ENCODE data around the gene TTC21B. TPM values are rescaled to one million over a fixed set of nuclear protein-coding genes. Genes with fewer than 3 reads are reported as not detected.

The TTC21B gene
- total RNA-seq, 1 donor from 2014 or later = 10.0 TPM

GRCh38 chr2:165957030-165957675 lies 3.6 kb upstream of the TTC21B start:
- no peak for FAIRE-seq
- Histone ChIP-seq H3K27me3 (ENCODE audit: control insufficient read depth, insufficient read depth, low read length) (no peaks in the 10 kb centered on the region), H3K4me3 (ENCODE audit: low read depth, low read length) (no peak overlapping the region), H3K36me3 (ENCODE audit: control insufficient read depth, insufficient read depth, low read length) (no peaks in the 10 kb centered on the region)
- TF ChIP-seq CTCF (IDR thresholded peaks at IDR 0.05; ENCODE audit: insufficient read depth, low read length, severe bottlenecking) = no peak
- DNase-seq (ENCODE audit: low read depth) = no peak

- TF ChIP-seq CTCF (IDR thresholded peaks at IDR 0.05; ENCODE audit: insufficient read depth, low read length, severe bottlenecking) = no peak
- no peaks in the 10 kb centered on the region for H3K36me3 ChIP-seq (ENCODE audit: control insufficient read depth, insufficient read depth, low read length)
- peak overlapping the region; percentile 69 for H3K4me3 ChIP-seq (ENCODE audit: low read depth, low read length)
- FAIRE-seq (no peak), DNase-seq (ENCODE audit: low read depth) (peak; percentile 50)
- no peaks in the 10 kb centered on the region for H3K27me3 ChIP-seq (ENCODE audit: control insufficient read depth, insufficient read depth, low read length)
These were observed 296 bp downstream of the TTC21B start for GRCh38 chr2:165953306-165953654.

- Histone ChIP-seq H3K27me3 (ENCODE audit: control insufficient read depth, insufficient read depth, low read length) (no peaks in the 10 kb centered on the region), H3K4me3 (ENCODE audit: low read depth, low read length) (peak overlapping the region; percentile 69), H3K36me3 (ENCODE audit: control insufficient read depth, insufficient read depth, low read length) (no peaks in the 10 kb centered on the region)
- no peak for TF ChIP-seq CTCF (IDR thresholded peaks at IDR 0.05; ENCODE audit: insufficient read depth, low read length, severe bottlenecking)
- FAIRE-seq (no peak), DNase-seq (ENCODE audit: low read depth) (peak; percentile 51)
These were observed 800 bp downstream of the TTC21B start for GRCh38 chr2:165952741-165953211.

GRCh38 chr2:165952085-165952484 lies 1.5 kb downstream of the TTC21B start:
- DNase-seq (ENCODE audit: low read depth) (no peak), FAIRE-seq (no peak)
- Histone ChIP-seq H3K4me3 (ENCODE audit: low read depth, low read length) (no peak overlapping the region), H3K27me3 (ENCODE audit: control insufficient read depth, insufficient read depth, low read length) (no peaks in the 10 kb centered on the region), H3K36me3 (ENCODE audit: control insufficient read depth, insufficient read depth, low read length) (no peaks in the 10 kb centered on the region)
- TF ChIP-seq CTCF (IDR thresholded peaks at IDR 0.05; ENCODE audit: insufficient read depth, low read length, severe bottlenecking) = no peak

GRCh38 chr2:165950438-165950837 lies 3.1 kb downstream of the TTC21B start:
- no peaks in the 10 kb centered on the region for H3K36me3 ChIP-seq (ENCODE audit: control insufficient read depth, insufficient read depth, low read length)
- DNase-seq (ENCODE audit: low read depth) (no peak), FAIRE-seq (no peak)
- H3K27me3 ChIP-seq (ENCODE audit: control insufficient read depth, insufficient read depth, low read length) = no peaks in the 10 kb centered on the region
- TF ChIP-seq CTCF (IDR thresholded peaks at IDR 0.05; ENCODE audit: insufficient read depth, low read length, severe bottlenecking) = no peak
- H3K4me3 ChIP-seq (ENCODE audit: low read depth, low read length) = no peak overlapping the region

GRCh38 chr2:165941827-165942226 lies 11.7 kb downstream of the TTC21B start:
- DNase-seq (ENCODE audit: low read depth) = no peak
- TF ChIP-seq CTCF (IDR thresholded peaks at IDR 0.05; ENCODE audit: insufficient read depth, low read length, severe bottlenecking) = no peak
- FAIRE-seq = no peak
- no peaks in the 10 kb centered on the region for H3K27me3 ChIP-seq (ENCODE audit: control insufficient read depth, insufficient read depth, low read length)
- no peak overlapping the region for H3K4me3 ChIP-seq (ENCODE audit: low read depth, low read length)
- H3K36me3 ChIP-seq (ENCODE audit: control insufficient read depth, insufficient read depth, low read length) = no peaks in the 10 kb centered on the region
